Measurements from ENCODE around the gene TCEAL3. TPM values are rescaled to one million over a fixed set of nuclear protein-coding genes. Genes with fewer than 3 reads are reported as not detected.

TCEAL3 gene
- total and polyA plus RNA-seq, 10 of the 15 experiments (the other 5 are each of a cell fraction or from before 2014, with no cell fraction given) = 0.98 to 19.0 (median 11.7) TPM

GRCh38 chrX:103585411-103586313, 22.1 kb upstream of the TCEAL3 start, which contains the start of gene TCEAL4 (continued):
- TF ChIP-seq ETV6 (conservative IDR thresholded peaks at IDR 0.05 in 1 of 2, IDR thresholded peaks at IDR 0.05 in 1 of 2; ENCODE audit: borderline replicate concordance in 1 of 2, low read depth in 1 of 2) (no peak), MTA2 (IDR thresholded peaks at IDR 0.05; ENCODE audit: low read depth) (no peak), NR2C2 (IDR thresholded peaks at IDR 0.05; ENCODE audit: borderline replicate concordance, control insufficient read depth, insufficient read length, low read depth) (no peak), MYB (IDR thresholded peaks at IDR 0.05; ENCODE audit: borderline replicate concordance, low read depth, low read length) (no peak), HDAC2 (IDR thresholded peaks at IDR 0.05) (no peak), MXI1 (IDR thresholded peaks at IDR 0.05; ENCODE audit: low read depth, low read length) (no peak), SP1 (IDR thresholded peaks at IDR 0.05; ENCODE audit: low read depth, low read length) (no peak), CBFB (IDR thresholded peaks at IDR 0.05; ENCODE audit: low read depth) (no peak)

GRCh38 chrX:103586314-103586646, 21.5 kb upstream of the TCEAL3 start:
- peaks cover 3% of the 10 kb centered on the region for H3K79me2 ChIP-seq (ENCODE audit: control insufficient read depth, insufficient read depth, low read length)
- intact Hi-C loops (cut with micrococcal nuclease; ENCODE audit: unreplicated experiment) = no loop called here
- ChIA-PET POLR2A (no interaction called here), CTCF (no interaction called here), RAD21 (ENCODE audit: unreplicated experiment) (no interaction called here), SMC1A (ENCODE audit: uncharacterized antibody, unreplicated experiment) (no interaction called here)
- in situ Hi-C loops (cut with MboI) = no loop called here
- 29% methylated on average over 5 of the region's 5 CpGs for WGBS (ENCODE audit: insufficient coverage, insufficient replicate concordance, low lambda C conversion rate, missing lambda C conversion rate)
- BruUV-seq (replicated peaks) = no TSS peak
- TF ChIP-seq EED (IDR thresholded peaks at IDR 0.05; ENCODE audit: low read depth) (no peak), ZZZ3 (IDR thresholded peaks at IDR 0.05; ENCODE audit: control insufficient read depth, insufficient read length, low read depth) (no peak), USF2 (IDR thresholded peaks at IDR 0.05; ENCODE audit: borderline replicate concordance, low read depth, low read length) (no peak), BHLHE40 (IDR thresholded peaks at IDR 0.05; ENCODE audit: borderline replicate concordance in 1 of 2, low read depth in 2 of 2, low read length in 1 of 2) (peak in 1 of 2 experiments; percentile 46; a peak in 2 of 4 replicates)
- H3K9me3 ChIP-seq (replicated peaks; ENCODE audit: control insufficient read depth, insufficient read depth, low read length) = no peaks in the 10 kb centered on the region
- peak overlapping the region; percentile 71; the same call in 1 of the 2 replicates for H3K4me2 ChIP-seq (ENCODE audit: control insufficient read depth, insufficient read depth)
- H3K4me1 ChIP-seq (ENCODE audit: control insufficient read depth, insufficient read depth, low read length) = no peaks in the 10 kb centered on the region
- no peaks in the 10 kb centered on the region for H3K27me3 ChIP-seq (replicated peaks in 1 of 2; ENCODE audit: control insufficient read depth in 2 of 2, insufficient read depth in 2 of 2, low read length in 1 of 2)
- DNase-seq (ENCODE audit: low read depth, low spot score) = no peak
- peak overlapping the region; percentile 64; the same call in 1 of the 2 replicates for H3K4me3 ChIP-seq
- H3K36me3 ChIP-seq (ENCODE audit: control insufficient read depth in 2 of 2, insufficient read depth in 2 of 2, low read length in 1 of 2) = no peaks in the 10 kb centered on the region
- FAIRE-seq = no peak
- H3K9ac ChIP-seq (ENCODE audit: control insufficient read depth, insufficient read depth, low read length) = peak overlapping the region; percentile 74; the same call in 1 of the 2 replicates
- peak; percentile 74 for ATAC-seq
- H4K20me1 ChIP-seq (ENCODE audit: control insufficient read depth, insufficient read depth) = no peaks in the 10 kb centered on the region
- peak overlapping the region; percentile 77 for H2AFZ ChIP-seq (ENCODE audit: control insufficient read depth, low read depth, low read length)
- no peak overlapping the region for H3K27ac ChIP-seq (ENCODE audit: control insufficient read depth, insufficient read depth)

Data from GM12878 (cell line).